ENCODE measurements around the gene CNTFR. TPM values are rescaled to one million over a fixed set of nuclear protein-coding genes. Genes with fewer than 3 reads are reported as not detected.

CNTFR gene
- total RNA-seq, 1 experiment from 2014 or later, result 2.7 TPM

- no peak overlapping the region for H3K27ac ChIP-seq (ENCODE audit: low read length)
- H3K36me3 ChIP-seq (ENCODE audit: control insufficient read depth, insufficient read depth, low read length), result no peaks in the 10 kb centered on the region
- H3K9me3 ChIP-seq (ENCODE audit: control insufficient read depth, insufficient read depth, low read depth, low read length), result no peaks in the 10 kb centered on the region
- ChIA-PET POLR2A (interaction anchor here (0.6 kb wide), 1 partner anchor 27 kb away, joined by 11 read pairs; no protein-coding TSS in a partner anchor), CTCF (interaction anchor here (0.7 to 0.9 kb wide), 2 partner anchors 52 to 59 kb away, joined by 3 read pairs; no protein-coding TSS in a partner anchor)
- no peak overlapping the region for H3K4me3 ChIP-seq (ENCODE audit: low read depth in 2 of 2, low read length in 2 of 2)
- in situ Hi-C loops (cut with HindIII; ENCODE audit: low pct_unique_long_range_greater_than_20kb, low sequenced_read_pairs), result no loop called here
- no TSS peak for BruUV-seq (replicated peaks)
- no peak for ATAC-seq
- H3K27me3 ChIP-seq (ENCODE audit: control insufficient read depth, insufficient read depth, low read length), result no peaks in the 10 kb centered on the region
- TF ChIP-seq SIN3A (IDR thresholded peaks at IDR 0.05; ENCODE audit: borderline replicate concordance, insufficient read depth, low read depth, low read length) (no peak), CTCF (IDR thresholded peaks at IDR 0.05) (no peak), REST (IDR thresholded peaks at IDR 0.05; ENCODE audit: insufficient read depth in 1 of 2, low read depth in 2 of 2, low read length in 1 of 2) (no peak), POLR2AphosphoS5 (IDR thresholded peaks at IDR 0.05; ENCODE audit: low read depth, low read length) (no peak)
- intact Hi-C loops (cut with micrococcal nuclease; ENCODE audit: unreplicated experiment), result no loop called here
- no peak for DNase-seq (ENCODE audit: low read depth, low spot score)
- peaks cover 8% of the 10 kb centered on the region for H3K4me1 ChIP-seq (ENCODE audit: control insufficient read depth, insufficient read depth, low read length)
Observed at GRCh38 chr9:34606905-34607304, 17.4 kb upstream of the CNTFR start.

GRCh38 chr9:34606190-34606589, 16.7 kb upstream of the CNTFR start:
- POLR2A ChIA-PET, result interaction anchor here (0.6 kb wide), 1 partner anchor 28 kb away, joined by 3 read pairs; no protein-coding TSS in a partner anchor
- no TSS peak for BruUV-seq (replicated peaks)
- Histone ChIP-seq H3K4me3 (ENCODE audit: low read depth in 2 of 2, low read length in 2 of 2) (no peak overlapping the region), H3K9me3 (ENCODE audit: control insufficient read depth, insufficient read depth, low read depth, low read length) (no peaks in the 10 kb centered on the region), H3K4me1 (ENCODE audit: control insufficient read depth, insufficient read depth, low read length) (peaks cover 5% of the 10 kb centered on the region), H3K27me3 (ENCODE audit: control insufficient read depth, insufficient read depth, low read length) (no peaks in the 10 kb centered on the region), H3K36me3 (ENCODE audit: control insufficient read depth, insufficient read depth, low read length) (no peaks in the 10 kb centered on the region), H3K27ac (ENCODE audit: low read length) (no peak overlapping the region)
- DNase-seq (ENCODE audit: low read depth, low spot score), result no peak
- ATAC-seq, result no peak
- intact Hi-C loops (cut with micrococcal nuclease; ENCODE audit: unreplicated experiment), result no loop called here
- TF ChIP-seq CTCF (IDR thresholded peaks at IDR 0.05), result no peak
- in situ Hi-C loops (cut with HindIII; ENCODE audit: low pct_unique_long_range_greater_than_20kb, low sequenced_read_pairs), result no loop called here
- CTCF ChIA-PET, result interaction anchor here (1.0 kb wide), 1 partner anchor 15 kb away, joined by 3 read pairs; no protein-coding TSS in a partner anchor
